CD4-positive, alpha-beta T cell treated with Interleukin-21 for 1 hour (primary cell): ENCODE data around the gene UPF3B.
"Not testable (repeated sequence)": the region's sequence is repeated elsewhere in the genome, so short reads cannot be mapped to it uniquely, and the experiment has no call there.

ENCODE experiments used
- DNase-seq: peaks from one replicate; pipeline ENCODE4 v3.0.0-alpha.2; 2020

UPF3B gene

GRCh38 chrX:119824221-119824620 is 28.5 kb downstream of the UPF3B start:
- DNase-seq = not testable (repeated sequence)

- peak; percentile 78 for DNase-seq
Observed at GRCh38 chrX:119821703-119822102, 31.1 kb downstream of the UPF3B start.

GRCh38 chrX:119817130-119817690 is 35.6 kb downstream of the UPF3B start:
- DNase-seq = no peak

- no peak for DNase-seq
Observed at GRCh38 chrX:119816300-119816699, 36.5 kb downstream of the UPF3B start.

GRCh38 chrX:119809185-119809666 is 43.5 kb downstream of the UPF3B start:
- DNase-seq = no peak

GRCh38 chrX:119808461-119808860 is 44.3 kb downstream of the UPF3B start:
- DNase-seq = not testable (repeated sequence)

DNA sequence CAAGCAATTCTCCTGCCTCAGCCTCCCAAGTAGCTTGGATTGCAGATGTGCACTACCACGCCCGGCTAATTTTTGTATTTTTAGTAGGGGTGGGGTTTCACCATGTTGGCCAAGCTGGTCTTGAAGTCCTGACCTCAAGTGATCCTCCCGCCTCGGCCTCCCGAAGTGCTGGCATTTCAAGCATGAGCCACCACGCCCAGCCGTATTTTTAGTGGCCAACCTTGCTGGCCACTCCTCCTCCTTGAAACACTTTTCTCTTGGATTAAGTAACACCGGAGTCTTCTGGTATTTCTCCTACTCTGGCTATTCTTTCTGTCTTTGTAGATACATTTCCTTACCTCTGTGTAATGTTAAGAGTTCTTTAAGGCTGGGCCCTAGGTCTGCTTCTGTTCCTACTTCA is 50.2 kb downstream of the UPF3B start:
- DNase-seq = no peak

GRCh38 chrX:119801253-119802221 is 51.2 kb downstream of the UPF3B start:
- DNase-seq = no peak

DNA sequence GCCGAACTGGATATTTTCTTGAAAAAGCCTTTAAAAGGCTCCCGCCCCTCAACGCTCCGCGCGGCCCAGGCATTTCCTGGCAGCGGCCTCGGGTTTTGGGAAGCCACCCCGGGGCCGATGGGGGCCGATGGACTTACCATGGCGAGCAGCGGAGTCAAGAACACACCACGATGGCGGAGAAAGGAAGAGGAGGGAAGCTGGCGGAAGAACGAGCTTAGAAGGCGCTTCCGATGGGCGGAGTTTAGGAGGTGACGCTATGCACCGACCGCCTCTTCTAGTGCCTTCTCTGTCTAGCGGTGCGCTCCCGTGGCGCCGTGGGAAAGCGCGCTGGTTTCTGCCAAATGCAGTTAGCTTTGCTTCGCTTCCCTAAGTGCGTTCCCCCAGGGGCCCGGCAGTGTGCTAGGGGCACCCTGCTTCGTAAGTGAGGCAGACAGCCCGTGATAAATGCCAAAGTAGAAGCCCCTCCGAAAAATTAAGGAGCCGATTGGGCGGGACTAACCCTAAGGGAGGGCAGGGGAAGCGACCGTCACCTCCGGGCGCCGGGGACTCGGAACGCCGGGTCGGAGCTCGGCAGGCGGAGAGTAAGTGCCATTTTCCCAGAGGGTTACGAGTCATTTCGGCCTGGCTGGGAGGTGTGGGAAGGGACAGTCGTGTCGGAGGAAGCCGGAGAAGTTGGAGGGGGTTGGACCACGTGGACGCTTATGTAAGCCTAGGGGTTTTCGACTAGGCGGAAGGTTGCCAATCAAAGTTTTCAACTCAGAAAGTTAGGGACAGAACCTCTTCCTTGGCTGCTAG is 61.1 kb downstream of the UPF3B start, which contains the start of gene RPL39:
TSS of gene RPL39 (minus strand) at position 194 of the 795 bp plus-strand sequence. CDS start at position 140, 54 bp downstream.
- DNase-seq = peak; percentile 87

DNA sequence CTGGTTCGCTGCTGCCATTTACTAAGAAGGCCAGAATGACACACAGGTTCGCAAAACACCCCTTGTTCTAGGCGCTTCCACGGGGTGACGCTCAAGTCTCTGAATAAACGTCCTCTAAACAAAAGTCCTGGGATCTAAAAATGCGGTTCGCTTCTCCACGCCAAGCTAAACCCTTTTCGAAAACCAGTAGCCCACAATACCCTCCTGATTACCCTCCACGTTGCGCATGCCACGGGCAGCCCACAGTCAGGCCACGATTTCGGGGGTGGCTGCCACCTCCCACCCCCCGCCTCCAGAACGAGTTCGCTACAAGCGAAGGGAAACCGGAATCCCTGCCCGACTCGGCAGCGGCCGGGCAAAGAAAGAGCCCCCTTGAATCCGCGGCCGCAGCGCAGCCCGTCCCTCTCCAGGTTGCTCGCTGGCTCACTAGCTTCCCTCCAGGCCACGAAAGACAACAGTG is 61.8 kb downstream of the UPF3B start:
- DNase-seq = peak; percentile 53

DNA sequence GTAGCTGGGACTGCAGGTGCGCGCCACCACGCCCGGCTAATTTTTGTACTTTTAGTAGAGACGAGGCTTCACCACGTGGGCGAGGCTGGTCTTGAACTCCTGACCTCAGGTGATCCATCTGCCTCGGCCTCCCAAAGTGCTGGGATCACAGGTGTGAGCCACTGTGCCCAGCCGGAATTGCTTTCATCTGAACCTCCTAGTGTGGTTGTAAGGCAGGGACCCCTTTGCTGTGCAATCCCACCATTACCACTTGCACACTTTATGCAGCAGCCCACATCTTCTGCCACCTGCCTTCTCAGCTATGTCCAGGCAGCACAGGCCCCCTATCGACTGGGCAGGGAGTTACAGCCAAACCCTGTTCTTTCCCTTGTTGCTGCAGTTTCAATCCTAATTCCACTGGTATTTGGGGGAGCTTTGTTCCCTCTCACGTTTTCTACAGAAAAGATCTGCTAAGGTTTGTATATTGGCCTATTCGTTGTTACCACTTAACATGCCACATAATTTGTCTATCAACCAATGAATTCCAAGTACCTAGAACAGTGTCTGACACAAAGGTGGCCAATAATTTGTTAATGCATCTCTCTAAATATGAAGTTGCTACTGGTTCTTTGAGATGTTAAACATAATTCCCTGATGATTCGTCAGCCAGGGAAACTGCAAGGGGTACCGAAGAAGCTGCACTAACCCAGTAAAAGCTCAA is 67.9 kb downstream of the UPF3B start:
- DNase-seq = peak; percentile 58
